Osteocyte (in vitro differentiated cells): Measurements from ENCODE around the gene ST8SIA5. TPM values are rescaled to one million over a fixed set of nuclear protein-coding genes. Genes with fewer than 3 reads are reported as not detected.

ENCODE experiments used
- DNase-seq: peaks from one replicate; pipeline ENCODE4 v3.0.0; 2021; ENCODE audit warnings: mixed read lengths; ENCODE audit not compliant: unreplicated experiment; ENCODE audit errors: extremely low spot score
- H3K27ac Mint-ChIP-seq: one replicate; pipeline ENCODE4 v1.8.0; 2021; ENCODE audit warnings: mild to moderate bottlenecking, mixed read lengths; ENCODE audit not compliant: unreplicated experiment
- H3K27me3 Mint-ChIP-seq: one replicate; pipeline ENCODE4 v1.8.0; 2021; ENCODE audit warnings: mixed read lengths; ENCODE audit not compliant: unreplicated experiment
- H3K36me3 Mint-ChIP-seq: one replicate; pipeline ENCODE4 v1.8.0; 2021; ENCODE audit warnings: mixed read lengths; ENCODE audit not compliant: unreplicated experiment
- H3K4me1 Mint-ChIP-seq: one replicate; pipeline ENCODE4 v1.8.0; 2021; ENCODE audit warnings: mixed read lengths; ENCODE audit not compliant: unreplicated experiment
- H3K4me3 Mint-ChIP-seq: one replicate; pipeline ENCODE4 v1.8.0; 2021; ENCODE audit warnings: mild to moderate bottlenecking, moderate library complexity, mixed read lengths; ENCODE audit not compliant: unreplicated experiment
- H3K9me3 Mint-ChIP-seq: one replicate; pipeline ENCODE4 v1.8.0; 2021; ENCODE audit warnings: mixed read lengths; ENCODE audit not compliant: unreplicated experiment
- CTCF ChIP-seq: fragments of 200-600 bp; sonication (generic); IDR thresholded peaks from 2 replicates; pipeline ENCODE4 v1.5.0; 2021; ENCODE audit warnings: antibody characterized with exemption, mild to moderate bottlenecking, moderate library complexity
- total RNA-seq: library from RNA; stranded (reverse); gene quantifications from 2 replicates; pipeline ENCODE4 v1.2.1, GENCODE V29; 2021

ST8SIA5 gene
- total RNA-seq, 1 donor from 2014 or later, result 0.30 TPM

DNA sequence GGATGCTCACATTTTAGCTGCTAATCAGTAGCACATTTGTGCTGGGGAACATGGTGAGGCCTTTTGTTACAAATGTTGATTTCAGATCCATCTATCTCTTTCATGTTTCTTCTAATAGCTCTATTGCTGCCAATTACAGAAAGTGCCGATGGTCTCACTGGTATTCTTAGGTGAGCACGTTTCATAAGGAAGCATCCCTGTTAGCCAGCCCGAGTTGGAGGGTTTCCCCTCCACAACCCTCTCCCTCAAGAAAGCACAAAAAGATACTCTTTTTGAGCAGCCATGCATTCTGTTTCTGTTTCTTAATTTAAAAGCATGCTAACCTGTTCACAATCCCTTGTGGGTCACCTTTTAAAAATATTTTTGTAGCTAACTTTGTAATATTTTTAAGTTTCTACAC is 30.8 kb upstream of the ST8SIA5 start:
- Mint-ChIP-seq H3K4me3 (no peak overlapping the region), H3K27me3 (no peaks in the 10 kb centered on the region), H3K36me3 (no peaks in the 10 kb centered on the region), H3K27ac (no peak overlapping the region), H3K4me1 (no peaks in the 10 kb centered on the region), H3K9me3 (peaks cover 15% of the 10 kb centered on the region)
- no peak for TF ChIP-seq CTCF
- DNase-seq, result no peak

DNA sequence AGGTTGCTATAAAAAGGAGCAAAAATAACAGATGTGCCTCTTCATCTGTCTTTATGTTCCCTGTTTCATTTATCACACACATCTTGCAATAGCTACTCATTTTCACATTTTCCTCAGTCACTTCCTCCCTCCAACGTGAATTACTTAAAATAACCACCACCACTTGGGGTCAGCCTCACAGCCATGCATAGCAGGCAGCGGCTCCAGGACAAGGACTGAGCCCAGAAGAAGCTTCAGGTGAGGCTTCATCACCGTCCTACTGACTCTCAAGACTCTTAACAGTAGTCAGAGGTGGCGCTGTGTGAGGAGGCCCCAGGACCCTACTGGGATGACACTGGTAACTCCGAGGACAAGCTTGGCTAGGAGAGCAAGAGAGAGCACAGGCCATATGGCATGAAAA is 15.5 kb upstream of the ST8SIA5 start:
- TF ChIP-seq CTCF, result no peak
- Mint-ChIP-seq H3K4me3 (no peak overlapping the region), H3K4me1 (peaks cover 4% of the 10 kb centered on the region), H3K9me3 (no peaks in the 10 kb centered on the region), H3K27me3 (peaks cover 2% of the 10 kb centered on the region), H3K36me3 (no peaks in the 10 kb centered on the region), H3K27ac (no peak overlapping the region)
- no peak for DNase-seq

DNA sequence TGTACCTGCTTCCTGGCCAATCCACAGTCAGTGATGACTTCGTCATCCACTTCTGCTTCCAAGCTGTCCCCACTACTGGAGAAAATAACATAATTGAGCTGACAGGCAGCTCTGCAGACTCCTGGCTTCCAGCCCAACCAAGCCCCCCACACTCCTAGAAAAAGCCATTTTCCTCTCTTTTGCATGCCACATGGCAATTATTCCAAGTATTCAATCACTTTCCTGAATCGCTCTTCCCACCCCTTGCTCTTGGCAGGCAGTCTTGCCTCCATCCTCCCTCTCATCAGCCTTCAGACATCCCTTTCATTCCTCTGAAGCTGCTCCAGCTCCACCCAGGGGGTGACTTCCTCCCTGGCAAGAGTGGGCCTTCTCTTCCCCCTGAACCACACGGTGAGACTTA is 14.3 kb upstream of the ST8SIA5 start:
- no peak for TF ChIP-seq CTCF
- Mint-ChIP-seq H3K27me3 (peaks cover 2% of the 10 kb centered on the region), H3K9me3 (no peaks in the 10 kb centered on the region), H3K27ac (no peak overlapping the region), H3K36me3 (no peaks in the 10 kb centered on the region), H3K4me1 (peaks cover 4% of the 10 kb centered on the region), H3K4me3 (no peak overlapping the region)
- no peak for DNase-seq

- no peak for TF ChIP-seq CTCF
- H3K27me3 Mint-ChIP-seq, result peaks cover 2% of the 10 kb centered on the region
- peaks cover 4% of the 10 kb centered on the region for H3K4me1 Mint-ChIP-seq
- DNase-seq, result no peak
- no peaks in the 10 kb centered on the region for H3K36me3 Mint-ChIP-seq
- H3K4me3 Mint-ChIP-seq, result no peak overlapping the region
- H3K9me3 Mint-ChIP-seq, result no peaks in the 10 kb centered on the region
- no peak overlapping the region for H3K27ac Mint-ChIP-seq
Observed at GRCh38 chr18:46770708-46771107, 13.9 kb upstream of the ST8SIA5 start.

- no peaks in the 10 kb centered on the region for H3K9me3 Mint-ChIP-seq
- H3K4me1 Mint-ChIP-seq, result peaks cover 4% of the 10 kb centered on the region
- H3K27ac Mint-ChIP-seq, result no peak overlapping the region
- H3K4me3 Mint-ChIP-seq, result no peak overlapping the region
- H3K27me3 Mint-ChIP-seq, result peaks cover 7% of the 10 kb centered on the region
- no peak for TF ChIP-seq CTCF
- no peak for DNase-seq
- H3K36me3 Mint-ChIP-seq, result no peaks in the 10 kb centered on the region
Observed at GRCh38 chr18:46768166-46768921, 11.5 kb upstream of the ST8SIA5 start.
